ENCODE measurements around the gene ATL3.
"Not testable (repeated sequence)": the region's sequence is repeated elsewhere in the genome, so short reads cannot be mapped to it uniquely, and the experiment has no call there.

Gene ATL3

GRCh38 chr11:63590024-63590788, 81.0 kb downstream of the ATL3 start:
- no peak overlapping the region for H2AFZ ChIP-seq (ENCODE audit: low read depth, low read length)
- no peaks in the 10 kb centered on the region for H3K27me3 ChIP-seq (ENCODE audit: low read depth, low read length)
- no peaks in the 10 kb centered on the region for H3K79me2 ChIP-seq (ENCODE audit: low read length)
- TF ChIP-seq CTCF (IDR thresholded peaks at IDR 0.05; ENCODE audit: low read depth, low read length) (no peak), EZH2phosphoT487 (IDR thresholded peaks at IDR 0.05; ENCODE audit: low read depth) (no peak)
- no peak overlapping the region for H3K4me3 ChIP-seq (ENCODE audit: low read length)
- no peaks in the 10 kb centered on the region for H3K36me3 ChIP-seq (replicated peaks; ENCODE audit: low read depth, low read length)
- no peak overlapping the region for H3K4me2 ChIP-seq (ENCODE audit: low read length)
- no peaks in the 10 kb centered on the region for H3K9me3 ChIP-seq (ENCODE audit: insufficient read depth, low read length)
- no peak overlapping the region for H3K9ac ChIP-seq (ENCODE audit: low read length)
- no peak overlapping the region for H3K27ac ChIP-seq (ENCODE audit: low read length)
- no peaks in the 10 kb centered on the region for H4K20me1 ChIP-seq (ENCODE audit: insufficient read depth, low read length)
- H3K4me1 ChIP-seq (ENCODE audit: low read length), result peaks cover 9% of the 10 kb centered on the region

DNA sequence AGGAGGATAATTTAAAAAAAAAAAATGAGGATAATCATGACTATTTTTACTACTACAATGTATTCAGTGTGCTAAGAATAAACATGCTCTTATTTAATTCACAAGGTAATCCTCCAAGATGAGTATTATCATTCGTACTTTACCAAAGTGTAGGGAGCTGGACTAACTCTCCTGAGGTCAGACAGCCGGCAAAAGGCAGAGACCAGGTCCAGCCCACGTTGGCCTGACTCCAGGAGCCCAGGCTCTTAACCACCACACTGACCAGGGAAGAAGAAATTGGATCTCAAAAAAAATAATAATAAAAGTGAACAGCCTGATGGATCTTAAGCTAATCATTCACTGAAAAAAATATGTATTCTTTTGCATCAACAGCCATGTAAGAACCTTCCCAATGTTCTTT, 82.2 kb downstream of the ATL3 start:
- no peak overlapping the region for H3K4me3 ChIP-seq (ENCODE audit: low read length)
- no peaks in the 10 kb centered on the region for H3K9me3 ChIP-seq (ENCODE audit: insufficient read depth, low read length)
- no peak overlapping the region for H3K9ac ChIP-seq (ENCODE audit: low read length)
- no peak overlapping the region for H3K4me2 ChIP-seq (ENCODE audit: low read length)
- H3K36me3 ChIP-seq (replicated peaks; ENCODE audit: low read depth, low read length), result no peaks in the 10 kb centered on the region
- H3K27me3 ChIP-seq (ENCODE audit: low read depth, low read length), result no peaks in the 10 kb centered on the region
- H3K79me2 ChIP-seq (ENCODE audit: low read length), result no peaks in the 10 kb centered on the region
- TF ChIP-seq CTCF (IDR thresholded peaks at IDR 0.05; ENCODE audit: low read depth, low read length), result no peak
- TF ChIP-seq EZH2phosphoT487 (IDR thresholded peaks at IDR 0.05; ENCODE audit: low read depth), result no peak
- no peak overlapping the region for H3K27ac ChIP-seq (ENCODE audit: low read length)
- no peaks in the 10 kb centered on the region for H4K20me1 ChIP-seq (ENCODE audit: insufficient read depth, low read length)
- H3K4me1 ChIP-seq (ENCODE audit: low read length), result peaks cover 2% of the 10 kb centered on the region
- H2AFZ ChIP-seq (ENCODE audit: low read depth, low read length), result no peak overlapping the region

DNA sequence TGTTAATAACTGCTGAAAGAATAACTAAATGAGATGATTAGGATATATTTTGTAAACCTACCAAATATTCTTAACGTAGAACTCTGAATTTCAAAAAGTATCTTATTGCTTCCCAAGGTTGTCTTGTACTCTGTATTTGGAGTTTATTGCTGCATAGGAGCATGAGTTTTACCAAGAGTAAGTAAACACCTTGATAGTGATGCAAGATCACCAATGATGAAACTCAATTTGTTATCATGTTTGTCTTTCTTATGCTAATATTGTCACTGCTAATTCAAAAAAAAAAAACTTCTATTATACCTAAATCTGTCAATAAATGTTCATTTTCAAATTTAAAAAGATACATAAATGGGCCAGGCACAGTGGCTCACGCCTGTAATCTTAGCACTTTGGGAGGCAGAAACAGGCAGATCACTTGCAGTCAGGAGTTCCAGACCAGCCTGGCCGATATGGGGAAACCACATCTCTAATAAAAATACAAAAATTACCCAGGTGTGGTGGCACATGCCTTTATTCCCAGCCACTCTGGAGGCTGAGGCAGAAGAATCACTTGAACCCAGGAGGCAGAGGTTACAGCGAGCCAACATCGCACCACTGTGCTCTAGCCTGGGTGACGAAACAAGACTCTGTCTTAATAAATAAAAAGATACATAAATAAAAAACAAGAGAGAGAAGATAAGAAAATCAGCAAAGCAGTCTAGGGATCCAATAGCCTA, 84.6 kb downstream of the ATL3 start:
- H3K9ac ChIP-seq (ENCODE audit: low read length), result no peak overlapping the region
- H3K9me3 ChIP-seq (ENCODE audit: insufficient read depth, low read length), result no peaks in the 10 kb centered on the region
- H3K36me3 ChIP-seq (replicated peaks; ENCODE audit: low read depth, low read length), result no peaks in the 10 kb centered on the region
- no peaks in the 10 kb centered on the region for H3K4me1 ChIP-seq (ENCODE audit: low read length)
- no peak overlapping the region for H3K27ac ChIP-seq (ENCODE audit: low read length)
- H3K4me3 ChIP-seq (ENCODE audit: low read length), result no peak overlapping the region
- no peak for TF ChIP-seq CTCF (IDR thresholded peaks at IDR 0.05; ENCODE audit: low read depth, low read length)
- TF ChIP-seq EZH2phosphoT487 (IDR thresholded peaks at IDR 0.05; ENCODE audit: low read depth), result no peak
- H4K20me1 ChIP-seq (ENCODE audit: insufficient read depth, low read length), result no peaks in the 10 kb centered on the region
- H2AFZ ChIP-seq (ENCODE audit: low read depth, low read length), result no peak overlapping the region
- no peak overlapping the region for H3K4me2 ChIP-seq (ENCODE audit: low read length)
- H3K27me3 ChIP-seq (ENCODE audit: low read depth, low read length), result no peaks in the 10 kb centered on the region
- H3K79me2 ChIP-seq (ENCODE audit: low read length), result no peaks in the 10 kb centered on the region

DNA sequence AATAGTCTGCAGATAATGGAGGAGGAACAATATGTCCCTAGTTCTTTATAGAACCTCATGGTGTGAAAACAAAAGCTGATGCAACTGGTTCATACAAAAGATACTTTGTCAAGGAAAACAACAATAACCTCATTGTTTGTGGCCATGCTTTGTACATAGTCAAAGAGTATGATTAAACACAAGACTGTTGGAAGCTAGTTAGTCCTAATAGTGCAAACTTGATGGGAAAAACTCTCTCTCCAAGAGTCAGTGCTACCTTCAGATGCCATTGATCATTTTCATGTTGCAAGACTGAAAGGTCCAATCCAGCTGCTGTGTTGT, 87.9 kb downstream of the ATL3 start:
- no peaks in the 10 kb centered on the region for H3K79me2 ChIP-seq (ENCODE audit: low read length)
- TF ChIP-seq CTCF (IDR thresholded peaks at IDR 0.05; ENCODE audit: low read depth, low read length) (no peak), EZH2phosphoT487 (IDR thresholded peaks at IDR 0.05; ENCODE audit: low read depth) (no peak)
- no peaks in the 10 kb centered on the region for H4K20me1 ChIP-seq (ENCODE audit: insufficient read depth, low read length)
- peaks cover 4% of the 10 kb centered on the region for H3K36me3 ChIP-seq (replicated peaks; ENCODE audit: low read depth, low read length)
- no peak overlapping the region for H3K27ac ChIP-seq (ENCODE audit: low read length)
- H3K27me3 ChIP-seq (ENCODE audit: low read depth, low read length), result no peaks in the 10 kb centered on the region
- no peak overlapping the region for H2AFZ ChIP-seq (ENCODE audit: low read depth, low read length)
- no peak overlapping the region for H3K4me2 ChIP-seq (ENCODE audit: low read length)
- H3K4me1 ChIP-seq (ENCODE audit: low read length), result no peaks in the 10 kb centered on the region
- no peak overlapping the region for H3K4me3 ChIP-seq (ENCODE audit: low read length)
- H3K9ac ChIP-seq (ENCODE audit: low read length), result no peak overlapping the region
- 0 out of 2 replicates have a peak, but pooled peaks cover 4% of the 10 kb centered on the region for H3K9me3 ChIP-seq (ENCODE audit: insufficient read depth, low read length)

DNA sequence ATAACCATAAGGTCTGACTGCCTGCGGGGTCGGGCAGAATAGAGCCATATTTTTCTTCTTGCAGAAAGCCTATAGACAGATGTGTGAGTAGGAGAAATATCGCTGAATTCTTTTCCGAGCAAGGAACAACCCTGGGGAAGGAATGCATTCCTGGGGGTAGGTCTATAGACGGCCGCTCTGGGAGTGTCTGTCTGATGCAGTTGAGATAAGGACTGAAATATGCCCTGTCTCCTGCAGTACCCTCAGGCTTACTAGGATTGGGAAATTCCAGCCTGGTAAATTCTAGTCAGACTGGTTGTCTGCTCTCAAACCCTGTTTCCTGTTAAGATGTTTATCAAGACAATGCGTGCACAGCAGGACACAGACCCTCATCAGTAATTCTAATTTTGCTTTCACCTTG, 90.0 kb downstream of the ATL3 start:
- H3K4me1 ChIP-seq (ENCODE audit: low read length); H3K9me3 ChIP-seq (ENCODE audit: insufficient read depth, low read length); H3K27me3 ChIP-seq (ENCODE audit: low read depth, low read length); H3K9ac ChIP-seq (ENCODE audit: low read length); H3K4me2 ChIP-seq (ENCODE audit: low read length); H4K20me1 ChIP-seq (ENCODE audit: insufficient read depth, low read length); H2AFZ ChIP-seq (ENCODE audit: low read depth, low read length); H3K79me2 ChIP-seq (ENCODE audit: low read length); H3K4me3 ChIP-seq (ENCODE audit: low read length); H3K27ac ChIP-seq (ENCODE audit: low read length); H3K36me3 ChIP-seq (replicated peaks; ENCODE audit: low read depth, low read length): not testable (repeated sequence)

DNA sequence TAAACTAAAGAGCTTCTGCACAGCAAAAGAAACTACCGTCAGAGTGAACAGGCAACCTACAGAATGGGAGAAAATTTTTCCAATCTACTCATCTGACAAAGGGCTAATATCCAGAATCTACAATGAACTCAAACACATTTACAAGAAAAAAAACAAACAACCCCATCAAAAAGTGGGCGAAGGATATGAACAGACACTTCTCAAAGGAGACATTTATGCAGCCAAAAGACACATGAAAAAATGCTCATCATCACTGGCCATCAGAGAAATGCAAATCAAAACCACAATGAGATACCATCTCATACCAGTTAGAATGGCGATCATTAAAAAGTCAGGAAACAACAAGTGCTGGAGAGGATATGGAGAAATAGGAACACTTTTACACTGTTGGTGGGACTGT, 92.3 kb downstream of the ATL3 start:
- not testable (repeated sequence) for H3K79me2 ChIP-seq (ENCODE audit: low read length); H3K4me1 ChIP-seq (ENCODE audit: low read length); H3K4me3 ChIP-seq (ENCODE audit: low read length); H3K27me3 ChIP-seq (ENCODE audit: low read depth, low read length); H3K9ac ChIP-seq (ENCODE audit: low read length); H2AFZ ChIP-seq (ENCODE audit: low read depth, low read length); H4K20me1 ChIP-seq (ENCODE audit: insufficient read depth, low read length); H3K4me2 ChIP-seq (ENCODE audit: low read length); H3K27ac ChIP-seq (ENCODE audit: low read length); H3K36me3 ChIP-seq (replicated peaks; ENCODE audit: low read depth, low read length); H3K9me3 ChIP-seq (ENCODE audit: insufficient read depth, low read length)

All from OCI-LY3 (cell line).